Thoracic aorta (tissue), 2 donors: ENCODE measurements around the gene NYAP2. TPM values are rescaled to one million over a fixed set of nuclear protein-coding genes. Genes with fewer than 3 reads are reported as not detected.
A peak's percentile ranks its signal among the peaks of the same experiment; 100 is the strongest.

ENCODE experiments used
- ATAC-seq: fragments of 150-250 bp; one replicate; pipeline ENCODE4 v1.8.0; 2017; ENCODE audit warnings: low read depth; ENCODE audit not compliant: insufficient number of reproducible peaks, low FRiP score
- DNase-seq: peaks from one replicate; pipeline ENCODE4 v3.0.0-alpha.2; 2020; ENCODE audit warnings: low spot score
- H3K27ac ChIP-seq, 2 donors: fragments of 200-600 bp; sonication (generic); 1 replicate in 1 of 2; 2 replicates in 1 of 2; pipeline ENCODE4 v1.5.1; 2016; ENCODE audit warnings: mild to moderate bottlenecking in 2 of 2, moderate library complexity in 2 of 2
- H3K27me3 ChIP-seq: fragments of 200-600 bp; sonication (generic); replicated peaks from 2 replicates; pipeline ENCODE4 v1.6.0; 2016; ENCODE audit warnings: mild to moderate bottlenecking; ENCODE audit not compliant: insufficient read depth
- H3K36me3 ChIP-seq: fragments of 200-600 bp; sonication (generic); one replicate; pipeline ENCODE4 v1.5.1; 2016
- H3K4me1 ChIP-seq, 2 donors: fragments of 200-600 bp; sonication (generic); 1 replicate in 1 of 2; 2 replicates in 1 of 2; pipeline versions ENCODE4 v1.5.1 to v1.6.0; 2016; ENCODE audit warnings: low read depth in 2 of 2, mild to moderate bottlenecking in 1 of 2; ENCODE audit not compliant: control insufficient read depth in 1 of 2
- H3K4me3 ChIP-seq: fragments of 200-600 bp; sonication (generic); 2 replicates; pipeline ENCODE4 v1.5.1; 2016; ENCODE audit warnings: mild to moderate bottlenecking
- H3K9me3 ChIP-seq: fragments of 200-600 bp; sonication (generic); 2 replicates; pipeline ENCODE4 v1.5.1; 2016
- CTCF ChIP-seq: fragments of 200-600 bp; sonication (generic); IDR thresholded peaks from one replicate; pipeline ENCODE4 v1.5.1; 2019; ENCODE audit warnings: antibody characterized with exemption
- total RNA-seq, 2 donors: library from RNA; depleted of rRNA; stranded (reverse); fragments of >200 nt; gene quantifications; one replicate each; pipeline versions ENCODE4 v1.1.0 to v1.2.3, GENCODE V29; 2016

NYAP2 gene
- total RNA-seq, 2 donors from 2014 or later = 0.14 TPM; not detected in 1

- ATAC-seq = no peak
- H3K27ac ChIP-seq = no peak overlapping the region
These were observed 237.7 kb downstream of the NYAP2 start for GRCh38 chr2:225637259-225637658.

GRCh38 chr2:225640550-225640949 is 241.0 kb downstream of the NYAP2 start:
- H3K27me3 ChIP-seq = no peaks in the 10 kb centered on the region
- DNase-seq = no peak
- H3K36me3 ChIP-seq = no peaks in the 10 kb centered on the region
- no peaks in the 10 kb centered on the region for H3K4me1 ChIP-seq
- no peaks in the 10 kb centered on the region for H3K9me3 ChIP-seq
- no peak overlapping the region for H3K4me3 ChIP-seq
- TF ChIP-seq CTCF = no peak
- no peak overlapping the region for H3K27ac ChIP-seq
- no peak for ATAC-seq

More at GRCh38 chr2:225637259-225637658, 237.7 kb downstream of the NYAP2 start:
- H3K4me1 ChIP-seq = no peaks in the 10 kb centered on the region
- H3K27me3 ChIP-seq = no peaks in the 10 kb centered on the region
- no peak for TF ChIP-seq CTCF
- H3K36me3 ChIP-seq = no peaks in the 10 kb centered on the region
- H3K9me3 ChIP-seq = no peaks in the 10 kb centered on the region
- H3K4me3 ChIP-seq = no peak overlapping the region
- DNase-seq = no peak

GRCh38 chr2:225649274-225649673 is 249.8 kb downstream of the NYAP2 start:
- Histone ChIP-seq H3K4me3 (no peak overlapping the region), H3K9me3 (no peaks in the 10 kb centered on the region), H3K4me1 (no peaks in the 10 kb centered on the region), H3K27me3 (no peaks in the 10 kb centered on the region), H3K27ac (no peak overlapping the region), H3K36me3 (no peaks in the 10 kb centered on the region)
- no peak for DNase-seq
- no peak for TF ChIP-seq CTCF
- no peak for ATAC-seq

- H3K27me3 ChIP-seq = no peaks in the 10 kb centered on the region
- H3K36me3 ChIP-seq = no peaks in the 10 kb centered on the region
- no peak overlapping the region for H3K27ac ChIP-seq
- no peaks in the 10 kb centered on the region for H3K9me3 ChIP-seq
- no peak overlapping the region for H3K4me3 ChIP-seq
- H3K4me1 ChIP-seq = no peaks in the 10 kb centered on the region
- ATAC-seq (no peak), DNase-seq (no peak)
- TF ChIP-seq CTCF = no peak
These were observed 250.5 kb downstream of the NYAP2 start for GRCh38 chr2:225650041-225650440.

- peak; percentile 15 for DNase-seq
- Histone ChIP-seq H3K9me3 (no peaks in the 10 kb centered on the region), H3K27ac (no peak overlapping the region), H3K36me3 (no peaks in the 10 kb centered on the region), H3K4me3 (no peak overlapping the region), H3K4me1 (no peaks in the 10 kb centered on the region), H3K27me3 (no peaks in the 10 kb centered on the region)
- no peak for ATAC-seq
- TF ChIP-seq CTCF = peak; percentile 61
These were observed 261.0 kb downstream of the NYAP2 start for GRCh38 chr2:225660262-225661131.
